Small intestine (tissue), 7 donors: Measurements from ENCODE around the gene SRA1. TPM values are rescaled to one million over a fixed set of nuclear protein-coding genes. Genes with fewer than 3 reads are reported as not detected.
"Not testable (repeated sequence)": the region's sequence is repeated elsewhere in the genome, so short reads cannot be mapped to it uniquely, and the experiment has no call there.

Experiments used
- DNase-seq, 2 donors: peaks; one replicate each; pipeline versions ENCODE4 v3.0.0 to v3.0.0-alpha.2; 2013
- FAIRE-seq: peaks from 2 replicates; lab custom pipeline; 2012; peaks lifted over from hg19 to GRCh38; lab: Jason Lieb, UNC
- H3K27ac ChIP-seq, 3 donors: one replicate each; pipeline ENCODE4 v1.5.1; 2013; ENCODE audit warnings: low read length in 2 of 3, mild to moderate bottlenecking in 2 of 3, control low read depth in 1 of 3, inconsistent platforms in 1 of 3, low read depth in 1 of 3, moderate library complexity in 1 of 3
- H3K27me3 ChIP-seq, 3 donors: one replicate each; pipeline ENCODE4 v1.6.1; 2013; ENCODE audit warnings: low read length in 3 of 3, inconsistent platforms in 1 of 3; ENCODE audit not compliant: control insufficient read depth in 3 of 3, insufficient read depth in 3 of 3
- H3K36me3 ChIP-seq, 3 donors: one replicate each; pipeline ENCODE4 v1.6.1; 2013; ENCODE audit warnings: low read length in 3 of 3, inconsistent platforms in 1 of 3, low read depth in 1 of 3, mild to moderate bottlenecking in 1 of 3, moderate library complexity in 1 of 3; ENCODE audit not compliant: control insufficient read depth in 3 of 3, insufficient read depth in 2 of 3
- H3K4me1 ChIP-seq, 3 donors: one replicate each; pipeline ENCODE4 v1.6.1; 2013; ENCODE audit warnings: low read length in 2 of 3, inconsistent platforms in 1 of 3, low read depth in 1 of 3, mild to moderate bottlenecking in 1 of 3, moderate library complexity in 1 of 3; ENCODE audit not compliant: control insufficient read depth in 3 of 3, insufficient read depth in 2 of 3
- H3K4me3 ChIP-seq, 3 donors: one replicate each; pipeline ENCODE4 v1.5.1; 2013; ENCODE audit warnings: low read length in 3 of 3, control low read depth in 1 of 3, inconsistent platforms in 1 of 3, low read depth in 1 of 3, mild to moderate bottlenecking in 1 of 3, moderate library complexity in 1 of 3
- H3K9me3 ChIP-seq, 2 donors: one replicate each; pipeline ENCODE4 v1.6.1; 2013; ENCODE audit warnings: low read depth in 1 of 2, low read length in 1 of 2; ENCODE audit not compliant: control insufficient read depth in 2 of 2, insufficient read depth in 1 of 2
- WGBS, 3 donors: extraction: QIAGEN DNeasy Blood & Tissue Kit; methylation state at CpG; one replicate each; pipeline ENCODE4 v1.1.7; 2013; 5-methylcytosine and 5-hydroxymethylcytosine counted together
- polyA plus RNA-seq, 4 donors: library from polyadenylated mRNA; stranded (reverse) in 3 of 4; unstranded in 1 of 4; fragments of 200-250 nt in 3 of 4; fragments of 120-200 nt in 1 of 4; gene quantifications; one replicate each; pipeline versions ENCODE4 v1.2.1 to v1.2.3, GENCODE V29; 2013
- donor health status: healthy with polysubstance abuse.
- donor health status: control.
- donor health status: control.
- donor health status: Bipolar disorder and iron deficiency.
- donor health status: healthy.

The SRA1 gene
- polyA plus RNA-seq, 4 donors: 19.0 to 49.9 (median 32.3) TPM

DNA sequence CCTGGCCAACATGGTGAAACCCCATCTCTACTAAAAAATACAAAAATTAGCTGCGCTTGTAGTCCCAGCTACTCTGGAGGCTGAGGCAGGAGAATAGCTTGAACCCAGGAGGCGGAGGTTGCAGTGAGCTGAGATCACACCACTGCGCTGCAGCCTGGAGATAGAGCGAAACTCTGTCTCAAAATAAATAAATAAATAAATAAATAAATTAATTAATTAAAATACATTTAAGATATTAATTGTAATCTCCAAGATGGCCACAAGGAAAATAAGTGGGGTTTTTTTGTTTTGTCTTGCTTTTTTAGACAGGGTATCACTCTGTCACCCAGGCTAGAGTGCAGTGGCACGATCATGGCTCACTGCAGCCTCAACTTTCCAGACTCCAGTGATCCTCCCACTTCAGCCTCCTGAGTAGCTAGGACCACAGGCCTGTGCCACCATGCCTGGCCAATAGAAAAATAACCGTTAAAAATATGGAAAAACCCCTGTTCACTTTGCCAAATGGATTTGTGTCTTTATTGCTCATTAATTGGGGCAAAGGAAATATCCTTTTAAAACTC is 22.0 kb upstream of the SRA1 start:
- not testable (repeated sequence) for FAIRE-seq, H3K27me3 ChIP-seq, H3K4me3 ChIP-seq, H3K36me3 ChIP-seq, H3K4me1 ChIP-seq, H3K9me3 ChIP-seq, DNase-seq, H3K27ac ChIP-seq
- WGBS, 3 donors: 92 to 94% (median 93%) methylated on average over 6 of the region's 6 CpGs

DNA sequence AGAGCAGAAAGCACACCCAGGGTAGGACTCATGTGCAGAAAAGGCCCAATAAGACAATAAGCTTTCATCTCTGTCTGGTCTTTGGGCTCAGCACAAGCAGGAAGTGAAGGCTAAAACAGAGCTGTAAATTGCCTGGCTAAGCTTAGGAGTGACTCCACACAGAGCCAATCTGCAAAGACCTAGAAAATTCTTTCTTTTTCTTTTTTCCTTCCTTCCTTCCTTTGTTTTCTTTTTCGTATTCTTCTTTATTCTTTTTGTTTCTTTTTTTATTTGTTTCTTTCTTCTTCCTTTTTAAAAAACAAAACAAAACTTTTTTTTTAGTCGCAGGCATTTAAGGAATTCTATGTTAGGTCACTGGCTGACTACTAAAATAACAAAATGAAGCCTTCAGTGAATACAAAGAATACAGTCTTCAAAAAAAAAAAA is 19.5 kb upstream of the SRA1 start:
- no peak overlapping the region for H3K27ac ChIP-seq

DNA sequence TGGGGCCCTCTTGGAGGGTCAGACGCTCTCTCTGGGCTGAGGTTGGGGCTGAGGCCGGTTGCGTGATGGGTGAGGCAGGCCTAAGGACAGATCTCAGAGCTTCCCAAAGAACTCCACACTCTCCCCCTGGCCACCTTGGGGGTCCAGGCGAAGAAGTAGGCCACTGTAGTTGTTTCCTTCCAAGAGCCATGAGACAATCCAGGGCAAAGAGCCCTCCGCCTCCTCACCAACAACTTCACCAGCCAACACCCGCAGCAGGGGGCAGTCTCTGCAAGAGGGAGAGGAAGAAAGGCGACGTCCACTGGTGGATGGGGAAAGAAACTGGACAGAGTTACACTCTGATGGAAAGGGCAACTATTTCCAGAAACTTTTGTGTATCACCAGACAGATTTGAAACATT is 18.0 kb upstream of the SRA1 start:
- FAIRE-seq (no peak), DNase-seq (peak; percentile 25 to 57)
- Histone ChIP-seq H3K36me3 (peaks cover 0 to 6% (median 0%) of the 10 kb centered on the region in 3 donors), H3K4me1 (no peaks in the 10 kb centered on the region), H3K27me3 (no peaks in the 10 kb centered on the region), H3K27ac (no peak overlapping the region), H3K9me3 (no peaks in the 10 kb centered on the region), H3K4me3 (no peak overlapping the region)
- WGBS, 3 donors: 68 to 80% (median 78%) methylated on average over 8 of the region's 8 CpGs

More for the DNA sequence above, 19.5 kb upstream of the SRA1 start:
- H3K4me3 ChIP-seq: no peak overlapping the region
- no peak for FAIRE-seq
- no peak for DNase-seq
- H3K27me3 ChIP-seq: no peaks in the 10 kb centered on the region
- no peaks in the 10 kb centered on the region for H3K36me3 ChIP-seq
- H3K4me1 ChIP-seq: no peaks in the 10 kb centered on the region
- WGBS, 3 donors: 76 to 84% (median 78%) methylated on average over 2 of the region's 2 CpGs
- H3K9me3 ChIP-seq: no peaks in the 10 kb centered on the region

DNA sequence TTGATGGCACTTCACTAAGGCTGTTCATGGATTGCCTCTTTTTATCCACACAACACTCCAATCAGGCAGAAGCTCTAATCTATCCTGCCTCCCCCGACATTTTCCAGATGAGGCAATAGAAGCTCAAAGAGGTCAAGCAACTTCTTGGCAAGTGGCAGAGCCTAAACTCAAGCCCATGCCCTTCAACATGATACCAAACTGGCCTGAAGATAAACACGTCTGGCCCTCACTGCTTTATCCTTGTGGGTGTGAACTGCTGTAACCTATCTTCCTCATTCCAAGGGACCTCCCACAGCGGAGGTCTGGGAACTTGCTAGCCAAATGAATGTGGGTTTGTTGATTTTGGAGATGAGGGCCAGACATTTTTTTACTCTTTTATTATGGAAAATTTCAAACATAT is 16.9 kb upstream of the SRA1 start:
- no peak for DNase-seq
- Histone ChIP-seq H3K4me1 (no peaks in the 10 kb centered on the region), H3K27me3 (no peaks in the 10 kb centered on the region), H3K4me3 (no peak overlapping the region), H3K36me3 (peaks cover 0 to 11% (median 0%) of the 10 kb centered on the region in 3 donors), H3K9me3 (no peaks in the 10 kb centered on the region), H3K27ac (no peak overlapping the region)
- 42 to 54% (median 47%) methylated on average over 3 of the region's 3 CpGs for WGBS, 3 donors
- no peak for FAIRE-seq

DNA sequence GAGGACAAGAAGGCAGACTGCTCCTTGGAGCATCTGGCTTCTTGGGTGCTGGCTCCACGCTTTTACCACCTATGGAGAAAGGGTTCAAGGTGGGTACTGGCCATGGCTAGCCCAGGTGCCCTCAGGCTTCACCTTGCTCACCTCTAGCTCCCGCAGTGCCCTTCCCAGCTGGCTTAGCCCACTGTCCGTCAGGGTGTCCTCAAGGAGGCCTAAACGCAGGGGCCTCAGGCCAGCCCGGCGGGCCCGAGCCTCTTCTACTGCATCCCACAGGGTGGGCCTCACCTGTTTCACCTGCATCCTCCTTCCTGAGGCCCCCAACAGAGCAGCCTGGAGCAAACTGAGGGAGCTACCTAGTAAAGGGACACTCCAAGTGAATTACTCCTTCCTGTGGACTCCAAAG is 16.4 kb upstream of the SRA1 start:
- Histone ChIP-seq H3K4me3 (no peak overlapping the region), H3K36me3 (peaks cover 0 to 13% (median 0%) of the 10 kb centered on the region in 3 donors), H3K27me3 (no peaks in the 10 kb centered on the region), H3K4me1 (peaks cover 0 to 4% (median 0%) of the 10 kb centered on the region in 3 donors), H3K9me3 (no peaks in the 10 kb centered on the region), H3K27ac (no peak overlapping the region)
- no peak for DNase-seq
- WGBS, 3 donors: 91 to 96% (median 94%) methylated on average over 7 of the region's 7 CpGs
- no peak for FAIRE-seq

DNA sequence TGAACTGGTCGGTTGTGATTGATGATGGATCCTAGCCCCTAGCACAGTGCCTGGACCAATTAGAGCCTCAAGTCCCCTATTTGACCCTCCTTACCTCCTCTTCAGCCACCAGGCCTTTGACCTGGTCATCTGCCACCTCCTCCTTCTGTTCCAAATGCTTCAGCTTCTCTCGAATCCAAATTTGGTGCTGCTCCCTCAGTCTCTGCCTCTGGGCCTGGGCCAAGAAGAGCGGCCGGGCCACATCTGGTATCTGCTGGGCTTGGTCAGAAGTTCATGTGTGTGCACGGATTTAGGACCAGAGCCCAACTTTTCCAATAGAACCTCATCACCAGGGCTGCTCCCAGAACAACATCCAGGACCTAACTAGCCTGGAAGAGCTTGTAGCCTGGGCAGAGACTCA is 13.8 kb upstream of the SRA1 start:
- Histone ChIP-seq H3K36me3 (peaks cover 0 to 38% (median 2%) of the 10 kb centered on the region in 3 donors), H3K27me3 (no peaks in the 10 kb centered on the region), H3K27ac (peak overlapping the region in 1 of 3 donors; percentile 68), H3K4me1 (peaks cover 0 to 8% (median 0%) of the 10 kb centered on the region in 3 donors), H3K9me3 (no peaks in the 10 kb centered on the region), H3K4me3 (no peak overlapping the region)
- no peak for FAIRE-seq
- DNase-seq: no peak
- WGBS, 3 donors: 75 to 92% (median 83%) methylated on average over 5 of the region's 5 CpGs

DNA sequence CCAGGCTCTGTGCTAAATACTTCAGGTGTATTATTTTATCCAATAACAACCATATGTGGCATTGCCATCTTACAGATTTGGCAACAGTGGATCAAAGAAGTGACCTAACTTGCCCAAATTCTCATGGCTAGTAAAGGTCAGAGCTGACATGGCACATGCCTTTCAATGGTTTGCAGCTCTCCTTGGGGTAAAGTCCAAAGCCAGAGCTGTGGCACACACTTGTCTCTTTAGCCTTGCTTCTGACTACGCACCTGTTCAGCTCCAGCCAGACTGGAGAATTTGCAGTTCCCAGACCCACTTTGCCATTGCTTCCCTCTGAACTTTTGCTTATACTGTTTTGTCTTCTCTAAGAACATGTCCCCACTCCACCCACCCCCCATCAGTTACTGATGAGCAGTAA is 13.2 kb upstream of the SRA1 start:
- H3K4me1 ChIP-seq: peaks cover 0 to 12% (median 3%) of the 10 kb centered on the region in 3 donors
- peaks cover 0 to 41% (median 2%) of the 10 kb centered on the region in 3 donors for H3K36me3 ChIP-seq
- H3K27ac ChIP-seq: peak overlapping the region in 1 of 3 donors; percentile 68
- 97 to 100% (median 100%) methylated on average over 1 of the region's 1 CpG for WGBS, 3 donors
- H3K9me3 ChIP-seq: no peaks in the 10 kb centered on the region
- DNase-seq (no peak), FAIRE-seq (no peak)
- H3K27me3 ChIP-seq: no peaks in the 10 kb centered on the region
- no peak overlapping the region for H3K4me3 ChIP-seq

DNA sequence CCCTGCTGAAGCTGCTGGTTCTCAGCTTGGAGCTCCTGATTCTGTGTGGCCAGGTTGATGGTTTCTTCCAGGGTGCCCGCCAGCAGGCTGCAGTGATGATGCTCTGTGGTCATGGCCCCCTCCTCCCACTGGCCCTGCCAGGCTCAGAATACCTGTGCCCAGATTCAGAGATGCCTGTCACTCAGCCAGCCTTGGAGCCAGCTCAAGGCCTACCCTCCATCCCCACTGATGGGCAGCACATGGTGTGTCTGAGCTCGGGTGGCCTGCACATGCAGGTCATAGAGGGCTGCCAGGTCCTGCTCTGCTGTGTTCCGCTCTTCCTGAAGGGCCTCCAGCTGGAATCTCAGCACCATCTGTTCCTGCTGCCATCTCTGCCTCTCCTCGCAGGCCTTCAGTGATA is 12.8 kb upstream of the SRA1 start:
- Histone ChIP-seq H3K36me3 (peaks cover 0 to 41% (median 2%) of the 10 kb centered on the region in 3 donors), H3K27me3 (no peaks in the 10 kb centered on the region), H3K4me1 (peaks cover 0 to 12% (median 4%) of the 10 kb centered on the region in 3 donors), H3K4me3 (no peak overlapping the region), H3K9me3 (no peaks in the 10 kb centered on the region), H3K27ac (peak overlapping the region in 2 of 3 donors; percentile 26 to 68)
- FAIRE-seq (no peak), DNase-seq (no peak)
- 85 to 90% (median 85%) methylated on average over 4 of the region's 4 CpGs for WGBS, 3 donors

DNA sequence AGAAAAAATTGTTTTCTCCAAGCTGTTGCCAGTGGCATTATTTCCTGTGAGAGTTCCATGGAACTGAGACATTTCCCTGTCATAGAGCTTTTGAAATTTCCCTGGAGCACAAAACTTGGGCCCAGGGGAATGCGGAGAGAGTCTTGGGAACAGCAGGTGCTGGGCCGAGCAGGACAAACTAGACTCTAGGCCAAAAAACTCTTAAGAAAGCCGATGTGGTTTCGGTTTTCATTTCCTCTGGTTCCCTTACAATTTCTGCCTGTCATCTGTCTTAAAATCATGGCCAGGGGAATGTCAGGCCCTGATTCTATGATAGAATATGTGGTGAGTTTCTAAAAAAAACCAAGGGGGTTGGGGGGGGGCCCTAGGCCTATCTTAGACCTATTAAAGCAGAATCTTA is 11.9 kb upstream of the SRA1 start:
- Histone ChIP-seq H3K9me3 (no peaks in the 10 kb centered on the region), H3K27ac (peak overlapping the region in 2 of 3 donors; percentile 34 to 72), H3K4me1 (peaks cover 0 to 12% (median 4%) of the 10 kb centered on the region in 3 donors), H3K4me3 (no peak overlapping the region), H3K27me3 (no peaks in the 10 kb centered on the region), H3K36me3 (peaks cover 0 to 41% (median 2%) of the 10 kb centered on the region in 3 donors)
- no peak for FAIRE-seq
- DNase-seq: peak in 1 of 2 donors; percentile 58
- WGBS, 3 donors: 7 to 23% (median 7%) methylated on average over 4 of the region's 4 CpGs
